Neural progenitor cell (in vitro differentiated cells): Measurements from ENCODE around the gene KIF26B.

Experiments used
- EZH2 ChIP-seq: fragments of 200-600 bp; sonication (generic); IDR thresholded peaks from 2 replicates; pipeline ENCODE4 v1.6.1; 2017; ENCODE audit warnings: antibody characterized with exemption, mild to moderate bottlenecking, moderate library complexity
- EZH2phosphoT487 ChIP-seq: fragments of 200-600 bp; sonication (generic); IDR thresholded peaks from 2 replicates; pipeline ENCODE4 v1.6.1; 2017; ENCODE audit warnings: antibody characterized with exemption
- TF ChIP-seq, protein P1 (sequence below): fragments of 200-600 bp; sonication (generic); IDR thresholded peaks from 2 replicates; pipeline ENCODE4 v1.5.1; 2017; ENCODE audit warnings: antibody characterized with exemption, mild to moderate bottlenecking

DNA sequence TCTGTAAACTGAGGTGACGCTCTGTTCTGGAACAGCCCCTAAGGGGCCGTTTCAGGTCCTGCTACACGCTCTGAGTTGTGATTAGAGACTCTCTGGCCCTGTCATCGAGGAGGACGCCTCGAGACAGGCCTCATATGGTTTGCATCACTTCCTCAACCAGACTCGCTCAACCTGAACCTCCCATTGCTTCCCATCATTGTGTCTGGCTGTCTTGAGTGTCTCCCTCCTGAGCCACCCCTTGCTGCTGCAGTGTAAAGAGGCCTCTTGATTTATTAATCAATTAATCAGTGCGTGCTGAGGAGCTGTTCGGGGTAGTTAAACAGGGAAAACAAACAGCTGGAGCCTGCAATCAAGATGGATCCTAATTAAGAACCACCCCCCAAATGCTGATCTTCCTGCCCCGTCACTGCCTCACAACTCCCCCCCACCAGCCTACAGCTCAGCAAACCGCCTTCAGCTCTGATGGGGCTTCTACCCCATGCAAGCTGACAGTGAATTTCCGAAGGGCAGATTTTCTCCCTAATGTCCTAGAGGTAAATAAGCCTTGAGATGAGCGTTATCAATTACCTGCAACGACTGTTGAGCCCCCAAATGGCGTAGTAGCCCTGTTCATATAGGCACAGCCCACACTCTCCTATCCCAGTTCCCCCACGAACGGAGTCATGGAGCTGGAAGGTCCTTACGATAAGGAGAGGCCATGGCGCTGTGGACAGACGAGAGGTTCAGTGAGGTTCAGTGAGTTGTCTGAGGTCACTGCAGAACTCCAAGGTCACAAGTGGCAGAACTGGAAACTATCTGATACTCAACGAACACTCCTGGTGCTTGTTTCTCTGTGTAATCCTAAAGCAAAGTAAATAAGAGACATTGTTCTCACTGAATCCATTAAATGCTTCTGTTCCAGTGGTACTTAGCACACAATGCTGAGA is 210.6 kb downstream of the KIF26B start:
- TF ChIP-seq, protein P1, sequence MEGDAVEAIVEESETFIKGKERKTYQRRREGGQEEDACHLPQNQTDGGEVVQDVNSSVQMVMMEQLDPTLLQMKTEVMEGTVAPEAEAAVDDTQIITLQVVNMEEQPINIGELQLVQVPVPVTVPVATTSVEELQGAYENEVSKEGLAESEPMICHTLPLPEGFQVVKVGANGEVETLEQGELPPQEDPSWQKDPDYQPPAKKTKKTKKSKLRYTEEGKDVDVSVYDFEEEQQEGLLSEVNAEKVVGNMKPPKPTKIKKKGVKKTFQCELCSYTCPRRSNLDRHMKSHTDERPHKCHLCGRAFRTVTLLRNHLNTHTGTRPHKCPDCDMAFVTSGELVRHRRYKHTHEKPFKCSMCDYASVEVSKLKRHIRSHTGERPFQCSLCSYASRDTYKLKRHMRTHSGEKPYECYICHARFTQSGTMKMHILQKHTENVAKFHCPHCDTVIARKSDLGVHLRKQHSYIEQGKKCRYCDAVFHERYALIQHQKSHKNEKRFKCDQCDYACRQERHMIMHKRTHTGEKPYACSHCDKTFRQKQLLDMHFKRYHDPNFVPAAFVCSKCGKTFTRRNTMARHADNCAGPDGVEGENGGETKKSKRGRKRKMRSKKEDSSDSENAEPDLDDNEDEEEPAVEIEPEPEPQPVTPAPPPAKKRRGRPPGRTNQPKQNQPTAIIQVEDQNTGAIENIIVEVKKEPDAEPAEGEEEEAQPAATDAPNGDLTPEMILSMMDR: no peak
- TF ChIP-seq EZH2 (no peak), EZH2phosphoT487 (no peak)
